Measurements from ENCODE around the gene SLC12A6. TPM values are rescaled to one million over a fixed set of nuclear protein-coding genes. Genes with fewer than 3 reads are reported as not detected.

The SLC12A6 gene
- total RNA-seq, 4 donors from 2014 or later: 9.2 to 52.6 (median 26.9) TPM

DNA sequence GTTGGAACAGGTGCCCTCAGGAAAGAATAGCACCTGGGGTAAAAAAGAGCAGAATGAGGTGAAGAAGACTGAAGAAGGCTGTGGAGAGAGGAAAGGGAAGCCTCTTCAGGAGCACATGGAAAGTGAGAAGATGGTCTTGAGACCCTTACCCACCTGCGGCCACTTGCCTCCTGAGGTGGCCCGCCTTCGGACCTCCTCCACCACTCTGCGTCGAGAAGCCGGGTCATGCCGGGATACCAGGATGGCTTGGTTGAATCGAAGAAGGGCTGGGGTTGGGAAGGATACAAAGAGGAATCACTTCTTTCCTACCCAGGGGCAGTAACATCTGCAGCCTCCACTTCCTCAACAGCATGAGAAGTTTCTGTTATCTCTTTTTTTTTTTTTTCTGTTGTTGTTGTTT lies 26.5 kb upstream of the SLC12A6 start:
- no peaks in the 10 kb centered on the region for H3K27me3 ChIP-seq
- no peaks in the 10 kb centered on the region for H3K9me3 ChIP-seq
- peaks cover 0 to 11% (median under 1%) of the 10 kb centered on the region in 4 donors for H3K36me3 ChIP-seq
- no peak overlapping the region for H3K4me3 ChIP-seq
- TF ChIP-seq, protein P1, sequence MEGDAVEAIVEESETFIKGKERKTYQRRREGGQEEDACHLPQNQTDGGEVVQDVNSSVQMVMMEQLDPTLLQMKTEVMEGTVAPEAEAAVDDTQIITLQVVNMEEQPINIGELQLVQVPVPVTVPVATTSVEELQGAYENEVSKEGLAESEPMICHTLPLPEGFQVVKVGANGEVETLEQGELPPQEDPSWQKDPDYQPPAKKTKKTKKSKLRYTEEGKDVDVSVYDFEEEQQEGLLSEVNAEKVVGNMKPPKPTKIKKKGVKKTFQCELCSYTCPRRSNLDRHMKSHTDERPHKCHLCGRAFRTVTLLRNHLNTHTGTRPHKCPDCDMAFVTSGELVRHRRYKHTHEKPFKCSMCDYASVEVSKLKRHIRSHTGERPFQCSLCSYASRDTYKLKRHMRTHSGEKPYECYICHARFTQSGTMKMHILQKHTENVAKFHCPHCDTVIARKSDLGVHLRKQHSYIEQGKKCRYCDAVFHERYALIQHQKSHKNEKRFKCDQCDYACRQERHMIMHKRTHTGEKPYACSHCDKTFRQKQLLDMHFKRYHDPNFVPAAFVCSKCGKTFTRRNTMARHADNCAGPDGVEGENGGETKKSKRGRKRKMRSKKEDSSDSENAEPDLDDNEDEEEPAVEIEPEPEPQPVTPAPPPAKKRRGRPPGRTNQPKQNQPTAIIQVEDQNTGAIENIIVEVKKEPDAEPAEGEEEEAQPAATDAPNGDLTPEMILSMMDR (IDR thresholded peaks at IDR 0.05): no peak
- no peak for TF ChIP-seq EP300 (IDR thresholded peaks at IDR 0.05; ENCODE audit: low read depth)
- no peak for TF ChIP-seq POLR2AphosphoS5 (IDR thresholded peaks at IDR 0.05)
- no peak for TF ChIP-seq POLR2A (IDR thresholded peaks at IDR 0.05)
- no peak for DNase-seq
- H3K27ac ChIP-seq: peak overlapping the region; percentile 82 to 99 (median 90)
- intact Hi-C loops (cut with DNase I; ENCODE audit: low total_unique reads): loop anchor here (10.0 kb wide), 1 partner anchor 119 kb away; no protein-coding TSS in a partner anchor
- 94% methylated on average over 8 of the region's 8 CpGs; no CpG with 5 or more reads in 1 of the 2 donors for WGBS, 2 donors (ENCODE audit: low coverage in 1 of 2)
- in situ Hi-C loops (cut with MboI; ENCODE audit: low pct_ligation_motif_present in 1 of 4, low pct_unique_long_range_greater_than_20kb in 1 of 4, low sequenced_read_pairs in 3 of 4): loop anchor here (10.0 to 25.0 kb wide), 4 partner anchors 119 to 277 kb away; partner anchors contain the start of genes EMC4 (in 1 of the 4), EMC7 (in 1 of the 4) and PGBD4 (in 1 of the 4)
- H3K4me1 ChIP-seq: peaks cover 5 to 79% (median 43%) of the 10 kb centered on the region in 4 donors

DNA sequence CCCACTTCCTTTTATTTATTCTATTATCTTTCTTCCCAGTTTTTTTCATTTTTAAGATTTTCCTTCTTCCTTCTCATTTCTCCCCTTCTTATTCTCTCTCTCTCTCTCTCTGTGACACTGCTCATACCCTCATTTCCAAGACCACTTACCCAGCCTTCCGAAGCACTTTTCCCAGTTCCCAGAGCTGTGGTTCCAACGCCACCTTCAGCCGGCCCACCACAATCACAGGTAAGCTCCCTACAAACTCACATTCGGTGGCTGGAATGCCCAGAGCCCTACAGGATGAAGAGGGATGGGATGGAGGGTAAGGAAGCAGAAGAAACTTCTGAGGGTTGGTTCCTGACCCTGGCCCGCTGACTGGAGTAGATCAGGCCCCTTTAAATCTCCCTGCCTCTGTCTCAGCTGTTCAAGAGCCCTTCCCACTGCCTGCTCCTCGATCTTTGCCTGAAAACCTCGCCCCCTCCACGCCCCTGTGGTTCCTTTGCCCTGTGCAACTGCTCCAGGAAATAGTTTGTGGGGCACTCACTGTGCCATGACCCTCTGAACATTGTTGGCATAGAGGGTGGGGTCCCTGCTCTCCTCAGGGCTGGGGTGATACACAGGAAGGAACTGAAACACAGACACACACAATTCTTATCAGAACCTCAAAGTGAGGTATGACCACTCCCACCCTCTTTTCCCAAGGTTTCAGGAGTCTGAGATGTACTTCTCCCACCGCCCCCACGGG lies 24.6 kb upstream of the SLC12A6 start:
- Histone ChIP-seq H3K36me3 (peaks cover 0 to 21% (median 7%) of the 10 kb centered on the region in 4 donors), H3K4me1 (peaks cover 5 to 69% (median 33%) of the 10 kb centered on the region in 4 donors), H3K9me3 (no peaks in the 10 kb centered on the region), H3K4me3 (peak overlapping the region in 1 of 4 donors; percentile 21), H3K27ac (peak overlapping the region; percentile 82 to 99 (median 90)), H3K27me3 (no peaks in the 10 kb centered on the region)
- intact Hi-C loops (cut with DNase I; ENCODE audit: low total_unique reads): loop anchor here (10.0 kb wide), 1 partner anchor 117 kb away; no protein-coding TSS in a partner anchor
- WGBS, 2 donors (ENCODE audit: low coverage in 1 of 2): 46 to 64% methylated on average over 4 to 10 of the region's 10 CpGs
- peak; percentile 87 for DNase-seq
- TF ChIP-seq POLR2AphosphoS5 (IDR thresholded peaks at IDR 0.05) (peak; percentile 11 to 91 (median 77)), POLR2A (IDR thresholded peaks at IDR 0.05) (peak; percentile 78), EP300 (IDR thresholded peaks at IDR 0.05; ENCODE audit: low read depth) (peak; percentile 82)
- TF ChIP-seq, protein P1 (IDR thresholded peaks at IDR 0.05): no peak
- in situ Hi-C loops (cut with MboI; ENCODE audit: low pct_ligation_motif_present in 1 of 4, low pct_unique_long_range_greater_than_20kb in 1 of 4, low sequenced_read_pairs in 3 of 4): loop anchor here (10.0 to 25.0 kb wide), 4 partner anchors 117 to 275 kb away; partner anchors contain the start of genes EMC4 (in 1 of the 4), EMC7 (in 1 of the 4) and PGBD4 (in 1 of the 4)

DNA sequence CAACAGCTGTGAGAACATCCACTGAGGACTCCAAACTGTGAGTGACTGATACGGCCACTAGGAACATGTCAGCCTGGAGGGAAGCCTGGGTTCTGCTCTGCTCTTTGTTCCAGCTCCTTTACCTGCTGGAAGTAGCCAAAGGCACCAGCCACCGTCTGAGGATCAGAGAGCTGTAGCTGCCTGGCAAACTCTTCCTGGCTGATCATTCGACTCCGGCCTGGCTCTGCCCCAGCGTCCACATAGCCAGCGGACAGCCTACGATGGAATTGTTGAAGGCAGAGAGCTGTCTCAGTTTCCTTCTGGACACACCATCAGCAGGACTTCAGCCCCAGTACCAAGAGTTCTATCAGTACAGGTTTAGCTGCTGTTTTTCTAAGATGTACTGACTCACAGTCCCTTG lies 23.7 kb upstream of the SLC12A6 start:
- intact Hi-C loops (cut with DNase I; ENCODE audit: low total_unique reads) (loop anchor here (10.0 kb wide), 1 partner anchor 116 kb away; no protein-coding TSS in a partner anchor), in situ Hi-C loops (cut with MboI; ENCODE audit: low pct_ligation_motif_present in 1 of 4, low pct_unique_long_range_greater_than_20kb in 1 of 4, low sequenced_read_pairs in 3 of 4) (loop anchor here (10.0 to 25.0 kb wide), 4 partner anchors 116 to 274 kb away; partner anchors contain the start of genes EMC4 (in 1 of the 4), EMC7 (in 1 of the 4) and PGBD4 (in 1 of the 4))
- WGBS, 2 donors (ENCODE audit: low coverage in 1 of 2): 80 to 92% methylated on average over 1 to 7 of the region's 7 CpGs
- no peak overlapping the region for H3K4me3 ChIP-seq
- no peaks in the 10 kb centered on the region for H3K27me3 ChIP-seq
- peaks cover 0 to 30% (median 7%) of the 10 kb centered on the region in 4 donors for H3K36me3 ChIP-seq
- no peak for DNase-seq
- H3K4me1 ChIP-seq: peaks cover 5 to 69% (median 33%) of the 10 kb centered on the region in 4 donors
- no peaks in the 10 kb centered on the region for H3K9me3 ChIP-seq
- TF ChIP-seq POLR2A (IDR thresholded peaks at IDR 0.05): no peak
- peak overlapping the region; percentile 78 to 99 (median 90) for H3K27ac ChIP-seq

DNA sequence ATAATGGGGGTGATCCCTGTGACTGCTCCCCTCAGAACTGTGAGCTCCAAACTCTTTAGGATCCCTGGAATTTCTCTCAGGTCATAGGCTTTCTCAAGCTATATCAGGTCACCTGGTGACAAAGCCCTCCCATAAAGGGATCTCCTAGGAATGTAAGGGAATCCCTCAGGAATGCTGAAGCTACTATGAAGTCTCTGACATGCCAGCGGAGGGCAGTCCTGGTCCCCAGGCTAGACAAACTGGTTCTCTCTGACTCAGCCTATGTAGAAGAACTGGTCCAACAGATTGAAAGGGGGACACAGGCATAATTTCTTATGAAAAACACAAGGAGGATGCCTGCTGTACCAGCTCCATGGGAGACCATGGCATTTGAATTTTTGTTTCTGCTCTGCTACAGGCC lies 22.7 kb upstream of the SLC12A6 start:
- in situ Hi-C loops (cut with MboI; ENCODE audit: low pct_ligation_motif_present in 1 of 4, low pct_unique_long_range_greater_than_20kb in 1 of 4, low sequenced_read_pairs in 3 of 4): loop anchor here (10.0 to 25.0 kb wide), 4 partner anchors 115 to 273 kb away; partner anchors contain the start of genes EMC4 (in 1 of the 4), EMC7 (in 1 of the 4) and PGBD4 (in 1 of the 4)
- TF ChIP-seq POLR2AphosphoS5 (IDR thresholded peaks at IDR 0.05) (no peak), EP300 (IDR thresholded peaks at IDR 0.05; ENCODE audit: low read depth) (no peak), POLR2A (IDR thresholded peaks at IDR 0.05) (no peak)
- TF ChIP-seq, protein P1 (IDR thresholded peaks at IDR 0.05): no peak
- no peak for DNase-seq

More for the DNA sequence above, 22.7 kb upstream of the SLC12A6 start:
- WGBS, 2 donors (ENCODE audit: low coverage in 1 of 2): 75% methylated on average over 1 of the region's 1 CpG; no CpG with 5 or more reads in 1 of the 2 donors
- H3K36me3 ChIP-seq: peaks cover 0 to 33% (median 7%) of the 10 kb centered on the region in 4 donors
- peaks cover 5 to 59% (median 26%) of the 10 kb centered on the region in 4 donors for H3K4me1 ChIP-seq
- peak overlapping the region in 3 of 4 donors; percentile 36 to 98 (median 54) for H3K27ac ChIP-seq
- no peaks in the 10 kb centered on the region for H3K27me3 ChIP-seq
- intact Hi-C loops (cut with DNase I; ENCODE audit: low total_unique reads): loop anchor here (10.0 kb wide), 1 partner anchor 115 kb away; no protein-coding TSS in a partner anchor
- H3K9me3 ChIP-seq: no peaks in the 10 kb centered on the region
- no peak overlapping the region for H3K4me3 ChIP-seq

Measured in transverse colon (tissue), 4 donors.